Effector memory CD8-positive, alpha-beta T cell (primary cell): ENCODE measurements around the gene KRTAP4-12.
"Not testable (repeated sequence)": the region's sequence is repeated elsewhere in the genome, so short reads cannot be mapped to it uniquely, and the experiment has no call there.

Experiments
- ATAC-seq: fragments of 150-1000 bp; cut with Tn5 transposase; replicated peaks from 2 replicates; pipeline ENCODE4 v1.10.0; 2021; ENCODE audit warnings: mild to moderate bottlenecking, moderate library complexity
- DNase-seq, 3 experiments: peaks; one replicate each; pipeline ENCODE4 v3.0.0; 2021
- H3K27ac Mint-ChIP-seq, 2 donors: one replicate each; pipeline ENCODE4 v1.8.0; 2022; ENCODE audit warnings: mild to moderate bottlenecking in 2 of 2, mixed read lengths in 2 of 2, moderate library complexity in 2 of 2
- H3K27me3 Mint-ChIP-seq, 2 donors: one replicate each; pipeline ENCODE4 v1.8.0; 2022; ENCODE audit warnings: mixed read lengths in 2 of 2
- H3K36me3 Mint-ChIP-seq: one replicate; pipeline ENCODE4 v1.8.0; 2022; ENCODE audit warnings: mild to moderate bottlenecking, moderate library complexity, mixed read lengths; ENCODE audit not compliant: insufficient read depth
- H3K4me1 Mint-ChIP-seq, 2 donors: one replicate each; pipeline ENCODE4 v1.8.0; 2022; ENCODE audit warnings: low read depth in 2 of 2, mixed read lengths in 2 of 2
- H3K4me3 Mint-ChIP-seq, 2 donors: one replicate each; pipeline ENCODE4 v1.8.0; 2022; ENCODE audit warnings: mild to moderate bottlenecking in 2 of 2, mixed read lengths in 2 of 2, moderate library complexity in 2 of 2
- H3K9me3 Mint-ChIP-seq, 2 donors: one replicate each; pipeline ENCODE4 v1.8.0; 2022; ENCODE audit warnings: mixed read lengths in 2 of 2

Gene KRTAP4-12

GRCh38 chr17:41145261-41145660 lies 21.3 kb upstream of the KRTAP4-12 start:
- H3K36me3 Mint-ChIP-seq: peaks cover 3% of the 10 kb centered on the region
- peaks cover 4 to 15% of the 10 kb centered on the region in 2 donors for H3K9me3 Mint-ChIP-seq
- no peak for ATAC-seq
- peaks cover 0 to 2% of the 10 kb centered on the region in 2 donors for H3K4me1 Mint-ChIP-seq
- no peak for DNase-seq
- H3K4me3 Mint-ChIP-seq: no peak overlapping the region
- peaks cover 20 to 23% of the 10 kb centered on the region in 2 donors for H3K27me3 Mint-ChIP-seq
- H3K27ac Mint-ChIP-seq: no peak overlapping the region

DNA sequence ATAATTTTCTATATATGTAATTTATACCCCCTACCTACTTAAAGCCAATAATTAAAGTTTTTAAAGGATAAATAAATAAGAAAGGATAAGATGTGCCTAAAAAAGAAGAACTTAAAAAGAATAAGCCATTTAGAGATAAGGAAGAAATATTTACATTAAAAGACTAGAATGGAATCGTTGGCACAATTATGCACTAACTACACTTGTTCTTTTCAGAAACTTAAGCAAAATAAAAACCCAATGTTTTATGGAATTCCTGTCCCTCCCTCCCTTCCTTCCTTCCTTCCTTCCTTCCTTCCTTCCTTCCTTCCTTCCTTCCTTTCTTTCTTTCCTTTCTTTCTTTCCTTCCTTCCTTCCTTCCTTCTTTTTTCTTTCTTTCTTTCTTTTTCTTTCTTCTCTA lies 20.9 kb upstream of the KRTAP4-12 start:
- H3K4me1 Mint-ChIP-seq: peaks cover 0 to 2% of the 10 kb centered on the region in 2 donors
- H3K27me3 Mint-ChIP-seq: peaks cover 24% of the 10 kb centered on the region in 2 donors
- no peak overlapping the region for H3K4me3 Mint-ChIP-seq
- H3K9me3 Mint-ChIP-seq: peaks cover 4 to 17% of the 10 kb centered on the region in 2 donors
- H3K27ac Mint-ChIP-seq: no peak overlapping the region
- DNase-seq: no peak
- ATAC-seq: no peak
- peaks cover 3% of the 10 kb centered on the region for H3K36me3 Mint-ChIP-seq

DNA sequence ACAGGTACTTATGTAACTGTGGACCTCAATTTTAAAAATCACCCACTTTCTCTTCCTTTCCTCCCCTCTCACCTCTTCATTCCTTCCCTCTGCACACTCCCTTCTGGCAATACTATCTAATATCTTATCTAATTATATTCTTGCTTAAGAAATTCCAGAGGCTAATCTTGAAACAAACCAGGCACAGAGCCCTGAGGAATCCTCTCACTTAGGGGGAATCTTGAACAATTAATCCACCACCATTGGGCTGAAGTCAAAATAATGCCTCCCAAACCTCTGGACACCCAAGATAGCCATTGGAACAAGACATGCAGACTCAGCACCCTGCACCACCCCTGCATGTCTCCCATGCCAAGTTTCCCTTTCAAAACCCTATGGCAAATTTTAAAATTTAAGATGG lies 17.4 kb upstream of the KRTAP4-12 start:
- no peaks in the 10 kb centered on the region for H3K36me3 Mint-ChIP-seq
- no peak for DNase-seq
- H3K4me3 Mint-ChIP-seq: no peak overlapping the region
- no peaks in the 10 kb centered on the region for H3K4me1 Mint-ChIP-seq
- H3K27ac Mint-ChIP-seq: no peak overlapping the region
- H3K9me3 Mint-ChIP-seq: peaks cover 6 to 22% of the 10 kb centered on the region in 2 donors
- ATAC-seq: no peak
- peaks cover 18 to 34% of the 10 kb centered on the region in 2 donors for H3K27me3 Mint-ChIP-seq

DNA sequence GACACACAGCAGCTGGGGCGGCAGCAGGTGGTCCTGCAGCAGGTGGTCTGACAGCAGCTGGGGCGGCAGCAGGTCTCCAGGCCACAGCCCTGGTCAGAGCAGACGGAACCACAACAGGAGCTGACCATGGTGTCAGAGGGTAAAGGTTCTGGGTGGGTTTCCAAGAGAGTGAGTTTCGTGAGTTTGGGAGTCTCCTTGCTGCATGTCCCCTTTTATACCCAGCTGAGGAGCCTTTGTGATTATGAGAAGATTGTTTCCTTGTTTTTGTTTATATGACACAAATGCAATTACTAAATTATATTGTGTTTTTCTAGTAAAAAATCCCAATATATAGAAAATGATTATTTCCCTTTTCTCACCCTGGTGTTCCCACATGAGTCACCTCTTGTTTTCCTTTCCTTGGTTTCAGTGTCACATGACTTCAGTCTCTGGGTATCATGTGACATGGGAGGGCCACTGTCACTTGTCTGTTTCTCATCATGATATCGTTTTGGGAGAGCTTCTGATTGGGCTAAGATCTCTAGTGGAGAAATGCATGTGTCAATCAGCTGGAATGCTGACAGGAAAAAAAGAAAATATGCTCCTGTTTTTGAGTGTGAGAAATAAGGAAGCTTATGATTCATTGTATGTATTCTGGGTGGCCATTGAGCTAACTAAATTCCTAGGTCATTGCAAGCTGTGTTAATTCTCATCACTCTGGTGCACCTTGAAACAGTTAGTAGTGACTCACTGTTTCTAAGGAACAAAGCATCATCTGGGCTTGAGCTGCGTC lies 16.6 kb upstream of the KRTAP4-12 start, which contains the start of gene KRTAP4-6:
TSS of gene KRTAP4-6 (minus strand) at position 185 of the 772 bp plus-strand sequence. CDS start at position 128, 57 bp downstream.
- no peak within 1 kb of the TSS for H3K27ac Mint-ChIP-seq
- peaks cover 13 to 34% of the 10 kb centered on the region in 2 donors for H3K27me3 Mint-ChIP-seq
- no peaks in the 10 kb centered on the region for H3K36me3 Mint-ChIP-seq
- H3K9me3 Mint-ChIP-seq: peaks cover 6 to 22% of the 10 kb centered on the region in 2 donors
- DNase-seq: no peak
- ATAC-seq: no peak
- H3K4me1 Mint-ChIP-seq: no peaks in the 10 kb centered on the region
- H3K4me3 Mint-ChIP-seq: no peak within 1 kb of the TSS

DNA sequence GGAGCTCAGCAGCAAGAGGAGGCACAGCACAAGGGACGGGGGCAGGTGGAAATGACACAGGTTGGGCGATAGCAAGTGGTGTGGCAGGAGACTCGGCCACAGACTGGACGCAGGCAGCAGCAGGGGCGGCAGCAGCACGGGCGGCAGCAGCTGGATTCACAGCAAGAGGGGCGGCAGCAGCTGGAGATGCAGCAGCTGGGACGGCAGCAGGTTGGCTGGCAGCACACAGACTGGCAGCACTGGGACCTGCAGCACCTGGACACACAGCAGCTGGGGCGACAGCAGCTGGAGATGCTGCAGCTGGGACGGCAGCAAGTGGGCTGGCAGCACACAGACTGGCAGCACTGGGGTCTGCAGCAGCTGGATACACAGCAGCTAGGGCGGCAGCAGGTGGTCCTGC lies 15.9 kb upstream of the KRTAP4-12 start:
- H3K4me1 Mint-ChIP-seq, H3K27ac Mint-ChIP-seq, H3K4me3 Mint-ChIP-seq, DNase-seq, H3K36me3 Mint-ChIP-seq, ATAC-seq: not testable (repeated sequence)
- Mint-ChIP-seq H3K9me3 (peaks cover 6 to 22% of the 10 kb centered on the region in 2 donors), H3K27me3 (peaks cover 13 to 34% of the 10 kb centered on the region in 2 donors)

DNA sequence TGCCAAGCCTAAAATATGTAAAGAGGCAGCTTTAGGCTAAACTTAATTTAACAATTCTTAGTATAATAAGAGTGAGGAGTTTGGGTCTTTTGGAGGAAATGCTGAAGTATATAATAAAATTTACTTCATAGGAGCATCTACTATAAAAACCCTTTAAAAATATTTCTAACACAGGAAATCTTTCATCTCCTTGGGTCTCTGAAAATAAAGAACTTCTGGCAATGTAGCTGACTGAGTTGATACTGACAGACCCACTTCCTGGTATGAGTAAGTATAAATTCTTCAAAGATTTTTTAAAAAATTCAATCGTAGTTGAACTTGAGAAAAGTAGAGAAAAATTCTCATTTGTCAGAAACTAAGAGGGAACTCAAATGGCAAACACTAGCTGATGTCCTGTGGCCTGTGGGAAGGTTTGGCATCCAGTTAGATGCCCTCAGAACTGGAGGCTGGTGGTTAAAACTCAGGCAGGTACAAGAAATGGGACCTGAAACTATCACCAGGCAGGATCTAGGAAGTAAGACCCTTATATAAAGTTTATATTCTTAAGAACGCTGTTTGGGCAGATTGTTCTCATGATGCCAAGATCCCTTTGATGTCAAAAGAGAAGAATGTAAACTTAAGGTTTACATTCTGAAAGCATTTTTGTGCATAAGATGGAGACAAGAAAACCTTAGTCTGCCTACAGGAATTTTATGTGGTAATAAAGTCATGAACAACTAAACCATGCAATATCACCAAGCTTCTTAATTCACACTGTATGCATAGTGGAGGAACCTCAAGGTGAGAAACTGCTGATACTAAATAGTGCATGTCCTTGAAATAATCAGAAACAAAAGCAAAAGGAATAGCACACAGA lies 10.1 kb upstream of the KRTAP4-12 start:
- Mint-ChIP-seq H3K9me3 (no peaks in the 10 kb centered on the region), H3K4me1 (peaks cover 11 to 13% of the 10 kb centered on the region in 2 donors), H3K4me3 (peak overlapping the region; percentile 17 to 54), H3K36me3 (no peaks in the 10 kb centered on the region), H3K27ac (peak overlapping the region; percentile 27 to 52), H3K27me3 (peaks cover 0 to 12% of the 10 kb centered on the region in 2 donors)
- DNase-seq (no peak), ATAC-seq (peak; percentile 72)

DNA sequence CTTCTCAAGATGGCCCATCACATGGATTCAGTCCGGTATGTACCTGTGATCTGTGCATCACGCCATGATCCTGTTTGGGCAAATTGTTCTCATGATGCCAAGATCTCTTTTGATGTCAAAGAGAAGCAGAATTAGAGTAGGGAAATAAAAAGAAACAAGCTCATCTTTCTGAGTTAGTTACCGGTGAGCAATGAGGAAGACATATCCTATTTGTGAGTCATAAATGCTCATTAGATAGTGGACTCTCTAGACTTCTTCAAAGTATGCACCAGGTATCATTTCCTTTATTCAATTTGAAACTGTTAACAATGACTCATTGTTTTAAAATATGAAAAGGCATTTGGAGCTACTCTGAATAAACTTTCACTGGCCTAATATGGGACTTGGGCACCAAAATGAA lies 8.0 kb upstream of the KRTAP4-12 start:
- ATAC-seq (no peak), DNase-seq (no peak)
- Mint-ChIP-seq H3K9me3 (no peaks in the 10 kb centered on the region), H3K4me1 (peaks cover 11 to 14% of the 10 kb centered on the region in 2 donors), H3K36me3 (no peaks in the 10 kb centered on the region), H3K4me3 (no peak overlapping the region), H3K27ac (no peak overlapping the region), H3K27me3 (no peaks in the 10 kb centered on the region)

DNA sequence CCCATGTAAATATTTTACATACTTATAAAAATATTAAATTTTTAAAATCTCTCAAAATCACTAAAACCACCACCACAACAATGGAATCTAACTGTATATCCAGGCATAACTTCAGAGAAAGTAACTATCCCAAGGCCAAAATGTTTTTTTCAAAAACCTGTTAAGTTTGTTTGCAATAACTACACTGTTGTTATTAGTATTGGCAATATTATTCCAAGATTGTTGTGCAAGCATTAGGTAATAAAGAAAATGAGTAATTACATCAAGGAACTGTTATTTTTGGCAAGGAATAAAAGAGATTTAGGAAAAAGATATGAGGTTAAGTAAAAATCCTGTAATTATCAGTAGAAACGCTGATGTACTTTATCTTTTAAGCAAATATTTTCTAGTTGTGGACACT lies 3.4 kb upstream of the KRTAP4-12 start:
- Mint-ChIP-seq H3K27ac (no peak overlapping the region), H3K27me3 (peaks cover 10 to 12% of the 10 kb centered on the region in 2 donors), H3K9me3 (no peaks in the 10 kb centered on the region), H3K36me3 (peaks cover 9% of the 10 kb centered on the region), H3K4me1 (peaks cover 30 to 40% of the 10 kb centered on the region in 2 donors), H3K4me3 (no peak overlapping the region)
- no peak for ATAC-seq
- no peak for DNase-seq

- H3K27ac Mint-ChIP-seq: no peak overlapping the region
- no peaks in the 10 kb centered on the region for H3K9me3 Mint-ChIP-seq
- DNase-seq: no peak
- H3K4me3 Mint-ChIP-seq: peak overlapping the region in 1 of 2 donors; percentile 27
- ATAC-seq: no peak
- H3K27me3 Mint-ChIP-seq: peaks cover 12 to 14% of the 10 kb centered on the region in 2 donors
- H3K36me3 Mint-ChIP-seq: peaks cover 9% of the 10 kb centered on the region
- peaks cover 30 to 33% of the 10 kb centered on the region in 2 donors for H3K4me1 Mint-ChIP-seq
Measured at GRCh38 chr17:41126412-41126811, 2.4 kb upstream of the KRTAP4-12 start.

DNA sequence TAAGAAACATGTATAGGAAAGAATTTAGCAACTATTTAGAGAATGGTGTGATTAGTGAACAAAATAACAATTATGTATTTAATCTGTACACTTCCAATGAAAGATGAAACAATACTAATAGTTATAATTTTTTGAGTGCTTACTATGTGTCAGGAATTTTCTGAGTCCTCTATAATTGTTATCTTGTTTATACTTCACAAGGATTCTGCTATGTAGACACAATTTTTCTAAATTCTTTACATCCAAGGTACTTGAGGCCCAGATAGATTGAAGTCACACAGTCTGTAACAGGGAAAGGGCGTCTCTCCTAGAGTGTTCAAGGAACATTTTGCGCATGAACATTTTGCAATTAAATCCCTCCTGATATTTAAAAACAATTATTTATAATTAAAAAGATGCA lies 1.1 kb upstream of the KRTAP4-12 start:
- H3K4me3 Mint-ChIP-seq: no peak overlapping the region
- no peak overlapping the region for H3K27ac Mint-ChIP-seq
- peaks cover 12 to 14% of the 10 kb centered on the region in 2 donors for H3K27me3 Mint-ChIP-seq

DNA sequence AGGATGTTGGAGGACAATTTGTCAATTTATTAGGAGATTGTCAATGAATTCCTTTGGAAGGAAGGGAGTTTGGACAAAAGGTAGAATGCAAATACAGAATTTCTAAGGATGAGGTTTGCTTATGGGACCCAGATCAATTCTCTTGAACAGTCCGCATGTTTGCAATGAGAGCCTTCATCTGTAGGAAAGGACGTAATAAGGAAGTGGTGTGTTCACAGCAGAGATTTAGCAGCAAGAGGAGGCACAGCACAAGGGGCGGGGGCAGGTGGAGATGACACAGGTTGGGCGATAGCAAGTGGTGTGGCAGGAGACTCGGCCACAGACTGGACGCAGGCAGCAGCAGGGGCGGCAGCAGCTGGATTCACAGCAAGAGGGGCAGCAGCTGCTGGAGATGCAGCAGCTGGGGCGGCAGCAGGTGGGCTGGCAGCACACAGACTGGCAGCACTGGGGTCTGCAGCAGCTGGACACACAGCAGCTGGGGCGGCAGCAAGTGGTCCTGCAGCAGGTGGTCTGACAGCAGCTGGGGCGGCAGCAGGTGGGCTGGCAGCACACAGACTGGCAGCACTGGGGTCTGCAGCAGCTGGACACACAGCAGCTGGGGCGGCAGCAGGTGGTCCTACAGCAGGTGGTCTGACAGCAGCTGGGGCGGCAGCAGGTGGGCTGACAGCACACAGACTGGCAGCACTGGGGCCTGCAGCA lies 541 bp downstream of the KRTAP4-12 start:
- not testable (repeated sequence) for H3K27ac Mint-ChIP-seq, H3K9me3 Mint-ChIP-seq, ATAC-seq, DNase-seq
- peaks cover 33 to 36% of the 10 kb centered on the region in 2 donors for H3K4me1 Mint-ChIP-seq
- peak overlapping the region; percentile 48 to 68 for H3K4me3 Mint-ChIP-seq
- peaks cover 13 to 14% of the 10 kb centered on the region in 2 donors for H3K27me3 Mint-ChIP-seq
- H3K36me3 Mint-ChIP-seq: peaks cover 13% of the 10 kb centered on the region

More for the DNA sequence above, 1.1 kb upstream of the KRTAP4-12 start:
- Mint-ChIP-seq H3K36me3 (peaks cover 10% of the 10 kb centered on the region), H3K9me3 (no peaks in the 10 kb centered on the region), H3K4me1 (peaks cover 30 to 34% of the 10 kb centered on the region in 2 donors)
- ATAC-seq: no peak
- DNase-seq: no peak

DNA sequence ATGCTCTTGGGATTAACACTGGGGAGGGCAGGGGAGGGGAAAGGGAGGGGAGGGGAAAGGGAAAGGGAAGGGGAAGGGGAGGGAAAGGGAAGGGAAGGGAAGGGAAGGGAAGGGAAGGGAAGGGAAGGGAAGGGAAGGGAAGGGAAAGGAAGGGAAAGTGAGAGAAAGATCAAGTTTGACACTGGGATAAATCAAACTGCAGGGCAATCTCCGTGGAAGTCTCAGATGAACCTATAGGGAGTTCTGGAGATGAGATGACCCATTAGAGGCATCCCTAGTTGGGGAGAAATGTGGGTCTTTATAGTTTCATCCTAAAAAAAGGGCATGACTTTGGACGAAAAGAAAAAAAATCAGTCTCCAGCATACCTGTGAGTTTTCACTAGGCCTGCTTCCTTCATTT lies 2.2 kb downstream of the KRTAP4-12 start:
- Mint-ChIP-seq H3K4me3 (no peak overlapping the region), H3K4me1 (peaks cover 36 to 39% of the 10 kb centered on the region in 2 donors), H3K27me3 (peaks cover 24 to 30% of the 10 kb centered on the region in 2 donors), H3K36me3 (peaks cover 13% of the 10 kb centered on the region), H3K27ac (no peak overlapping the region), H3K9me3 (no peaks in the 10 kb centered on the region)
- no peak for DNase-seq
- no peak for ATAC-seq
